ENCODE data around the gene DDX54.
"Not testable (repeated sequence)": the region's sequence is repeated elsewhere in the genome, so short reads cannot be mapped to it uniquely, and the experiment has no call there.

The DDX54 gene

GRCh38 chr12:113127791-113128199 lies 57.5 kb downstream of the DDX54 start:
- TF ChIP-seq CTCF (IDR thresholded peaks at IDR 0.05; ENCODE audit: low read depth, low read length) = no peak
- no peak overlapping the region for H3K4me3 ChIP-seq (ENCODE audit: low read depth, low read length)

- TF ChIP-seq CTCF (IDR thresholded peaks at IDR 0.05; ENCODE audit: low read depth, low read length) = no peak
- H3K4me3 ChIP-seq (ENCODE audit: low read depth, low read length) = no peak overlapping the region
Measured at GRCh38 chr12:113120670-113121370, 64.5 kb downstream of the DDX54 start.

GRCh38 chr12:113119980-113120669 lies 65.2 kb downstream of the DDX54 start:
- no peak overlapping the region for H3K4me3 ChIP-seq (ENCODE audit: low read depth, low read length)
- no peak for TF ChIP-seq CTCF (IDR thresholded peaks at IDR 0.05; ENCODE audit: low read depth, low read length)

GRCh38 chr12:113118142-113118541 lies 67.1 kb downstream of the DDX54 start:
- H3K4me3 ChIP-seq (ENCODE audit: low read depth, low read length) = no peak overlapping the region
- no peak for TF ChIP-seq CTCF (IDR thresholded peaks at IDR 0.05; ENCODE audit: low read depth, low read length)

- H3K4me3 ChIP-seq (ENCODE audit: low read depth, low read length) = not testable (repeated sequence)
Measured at GRCh38 chr12:113117684-113118083, 67.6 kb downstream of the DDX54 start.

- TF ChIP-seq CTCF (IDR thresholded peaks at IDR 0.05; ENCODE audit: low read depth, low read length) = no peak
- H3K4me3 ChIP-seq (ENCODE audit: low read depth, low read length) = no peak overlapping the region
Measured at GRCh38 chr12:113116875-113117274, 68.4 kb downstream of the DDX54 start.

- no peak for TF ChIP-seq CTCF (IDR thresholded peaks at IDR 0.05; ENCODE audit: low read depth, low read length)
- H3K4me3 ChIP-seq (ENCODE audit: low read depth, low read length) = no peak overlapping the region
Measured at GRCh38 chr12:113115455-113116126, 69.7 kb downstream of the DDX54 start.
